Spinal cord (tissue), 10 donors: Measurements from ENCODE around the gene CRYAA. TPM values are rescaled to one million over a fixed set of nuclear protein-coding genes. Genes with fewer than 3 reads are reported as not detected.
A peak's percentile ranks its signal among the peaks of the same experiment; 100 is the strongest.

Experiments used
- DNase-seq, 6 donors: peaks; one replicate each; pipeline versions ENCODE4 v3.0.0 to v3.0.0-alpha.2; 2013 to 2015; ENCODE audit warnings: low spot score in 6 of 6, low read depth in 4 of 6
- H3K27ac ChIP-seq: one replicate; pipeline ENCODE4 v1.5.1; 2013; ENCODE audit warnings: low read depth, low read length, control low read depth
- H3K27me3 ChIP-seq: one replicate; pipeline ENCODE4 v1.6.1; 2013; ENCODE audit warnings: low read length; ENCODE audit not compliant: control insufficient read depth, insufficient read depth
- H3K36me3 ChIP-seq: one replicate; pipeline ENCODE4 v1.6.1; 2013; ENCODE audit warnings: low read length; ENCODE audit not compliant: control insufficient read depth, insufficient read depth
- H3K4me1 ChIP-seq: one replicate; pipeline ENCODE4 v1.6.1; 2013; ENCODE audit warnings: low read length; ENCODE audit not compliant: control insufficient read depth, insufficient read depth
- H3K4me3 ChIP-seq: one replicate; pipeline ENCODE4 v1.5.1; 2013; ENCODE audit warnings: low read depth, low read length, control low read depth
- H3K9me3 ChIP-seq: one replicate; pipeline ENCODE4 v1.6.1; 2013; ENCODE audit warnings: low read length; ENCODE audit not compliant: control insufficient read depth, insufficient read depth
- WGBS: methylation state at CpG from one replicate; pipeline ENCODE4 v1.1.5; 2013; ENCODE audit warnings: missing lambda C conversion rate; ENCODE audit not compliant: insufficient coverage; 5-methylcytosine and 5-hydroxymethylcytosine counted together
- polyA plus RNA-seq, 2 donors: library from polyadenylated mRNA; unstranded; fragments of 120-200 nt; gene quantifications; one replicate each; pipeline ENCODE4 v1.2.1, GENCODE V29; 2013; ENCODE audit not compliant: insufficient read length in 2 of 2
- total RNA-seq, 2 donors: library from RNA; depleted of rRNA in 1 of 2; stranded (reverse); fragments of 120-200 nt in 1 of 2; fragments of >200 nt in 1 of 2; gene quantifications; one replicate each; pipeline versions ENCODE4 v1.2.3 to v1.2.4, GENCODE V29; 2013 to 2014
- donor health status: healthy.

The CRYAA gene
- total and polyA plus RNA-seq, 4 donors: not detected

DNA sequence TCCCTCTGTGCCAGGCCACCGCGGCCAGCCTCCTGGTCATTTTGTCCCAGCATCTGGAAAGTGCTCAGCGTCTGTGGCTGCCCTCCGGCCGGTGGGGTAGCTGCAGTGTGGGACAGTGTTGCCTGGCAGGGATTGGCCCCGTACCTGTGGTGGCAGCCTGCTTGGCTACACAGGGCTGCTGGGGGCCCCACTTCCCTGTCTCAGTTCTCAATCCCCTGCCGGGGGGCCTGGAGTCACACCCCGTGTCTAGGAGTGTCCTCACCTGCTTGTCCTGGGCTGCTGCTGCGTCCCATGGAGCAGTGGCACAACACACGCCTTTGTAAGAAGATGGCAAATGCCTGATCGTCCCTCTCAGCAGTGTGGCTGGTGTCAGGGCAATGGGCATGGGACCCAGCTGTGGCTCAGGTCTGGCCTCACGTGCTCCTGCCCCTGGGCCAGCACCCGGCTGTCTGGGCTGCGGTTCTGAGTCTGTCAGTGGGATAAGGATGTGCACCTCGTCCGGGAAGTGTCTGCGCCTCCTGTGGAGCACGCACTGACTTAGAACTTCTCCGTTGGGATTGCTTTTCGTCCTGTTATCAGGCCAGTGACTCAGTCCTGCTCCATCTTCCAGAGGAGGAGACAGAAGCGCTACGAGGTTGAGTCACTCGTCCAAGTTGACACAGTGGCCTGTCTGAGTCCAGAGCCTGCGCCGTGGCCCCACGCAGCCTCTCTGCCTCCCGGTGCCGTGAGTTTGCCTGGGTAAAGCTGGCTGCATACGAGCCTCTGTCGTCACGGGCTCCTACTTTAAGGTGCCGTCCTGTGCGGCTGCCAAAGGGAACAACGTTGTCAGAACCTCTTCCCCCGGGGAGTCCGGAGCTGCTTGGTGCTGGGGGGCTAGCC, 41.0 kb downstream of the CRYAA start:
- no peak overlapping the region for H3K27ac ChIP-seq
- no peaks in the 10 kb centered on the region for H3K9me3 ChIP-seq
- 87% methylated on average over 36 of the region's 36 CpGs for WGBS
- peaks cover 20% of the 10 kb centered on the region for H3K4me1 ChIP-seq
- no peak for DNase-seq
- no peak overlapping the region for H3K4me3 ChIP-seq
- H3K27me3 ChIP-seq: no peaks in the 10 kb centered on the region
- H3K36me3 ChIP-seq: no peaks in the 10 kb centered on the region

DNA sequence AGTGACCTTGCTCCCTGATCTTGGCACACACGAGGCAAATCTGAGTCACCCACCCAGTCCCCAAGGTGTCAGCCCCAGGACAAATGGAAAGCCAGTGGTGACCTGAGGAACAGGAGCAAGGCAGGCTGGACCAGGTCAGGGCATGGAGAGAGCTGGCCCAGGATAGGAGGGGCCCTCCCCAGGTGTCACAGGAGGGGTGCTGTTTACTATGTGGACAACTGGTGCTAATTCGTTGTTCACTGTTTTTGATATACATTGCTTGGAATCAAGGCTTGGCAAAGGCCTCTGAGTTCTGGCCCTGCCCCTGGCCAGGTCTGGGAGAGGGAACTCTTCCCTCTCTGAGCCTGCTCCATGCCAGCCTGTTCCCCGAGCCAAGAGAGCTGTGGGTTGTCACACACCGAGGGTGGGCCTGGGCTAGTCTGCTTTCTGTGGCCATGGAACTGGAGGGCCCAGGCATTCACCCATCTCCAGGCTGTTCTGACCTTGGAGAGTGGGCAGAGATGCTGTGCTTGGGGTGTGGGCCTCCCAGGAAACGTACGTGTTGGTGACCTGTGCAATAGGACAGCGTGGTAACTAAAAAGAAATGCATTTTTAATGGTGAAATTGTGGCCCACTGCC, 41.8 kb downstream of the CRYAA start:
- WGBS: 48% methylated on average over 6 of the region's 7 CpGs
- no peak overlapping the region for H3K27ac ChIP-seq

DNA sequence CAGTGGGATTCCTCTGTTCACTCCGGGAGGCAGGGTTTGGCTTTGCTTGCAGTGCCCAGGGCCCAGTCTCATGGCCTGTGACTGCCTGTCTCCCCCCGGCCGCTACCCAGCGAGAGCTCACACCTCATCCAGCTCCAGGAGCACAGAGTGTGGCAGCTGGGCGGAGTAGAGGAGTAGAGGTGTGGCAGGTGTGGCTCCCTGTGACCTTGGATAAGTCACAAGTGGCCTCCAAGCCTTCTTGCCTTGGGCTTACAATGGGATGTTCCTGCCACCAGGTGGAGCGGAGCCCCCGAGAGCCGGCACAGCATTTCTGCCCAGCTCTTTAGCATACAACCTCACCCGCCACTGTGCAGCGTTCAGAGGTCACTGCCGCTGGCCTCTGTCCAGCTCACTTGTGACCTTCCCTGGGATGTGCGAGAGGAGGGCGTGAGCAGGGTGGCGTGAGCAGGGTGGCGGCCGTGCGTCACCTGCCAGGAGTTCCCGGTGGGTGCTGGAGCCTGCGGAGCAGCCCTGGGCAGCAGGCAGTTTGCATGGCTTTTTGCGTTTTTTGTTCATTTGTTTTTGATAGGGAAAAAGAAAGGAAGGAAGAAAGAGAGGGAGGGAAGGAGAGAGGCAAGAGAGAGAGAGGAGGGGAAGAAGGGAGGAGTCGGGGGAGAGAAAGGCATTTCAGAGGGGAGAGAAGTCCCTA, 42.4 kb downstream of the CRYAA start:
- Histone ChIP-seq H3K4me3 (no peak overlapping the region), H3K4me1 (peaks cover 20% of the 10 kb centered on the region), H3K9me3 (no peaks in the 10 kb centered on the region), H3K36me3 (no peaks in the 10 kb centered on the region), H3K27ac (no peak overlapping the region), H3K27me3 (no peaks in the 10 kb centered on the region)
- 64% methylated on average over 16 of the region's 21 CpGs for WGBS
- DNase-seq: peak in 1 of 6 donors; percentile 38

More for the DNA sequence above, 41.8 kb downstream of the CRYAA start:
- H3K4me3 ChIP-seq: no peak overlapping the region
- H3K9me3 ChIP-seq: no peaks in the 10 kb centered on the region
- no peaks in the 10 kb centered on the region for H3K36me3 ChIP-seq
- peaks cover 20% of the 10 kb centered on the region for H3K4me1 ChIP-seq
- no peaks in the 10 kb centered on the region for H3K27me3 ChIP-seq
- peak in 1 of 6 donors; percentile 29 for DNase-seq

- H3K27ac ChIP-seq: no peak overlapping the region
- no peak for DNase-seq
- H3K9me3 ChIP-seq: no peaks in the 10 kb centered on the region
- no peak overlapping the region for H3K4me3 ChIP-seq
- WGBS: 56% methylated on average over 7 of the region's 7 CpGs
- H3K27me3 ChIP-seq: no peaks in the 10 kb centered on the region
- no peaks in the 10 kb centered on the region for H3K36me3 ChIP-seq
- H3K4me1 ChIP-seq: peaks cover 20% of the 10 kb centered on the region
Measured at GRCh38 chr21:43211760-43212115, 42.9 kb downstream of the CRYAA start.

Other genes with a start within 250 kb of the CRYAA start
- under 1 TPM in 1 of 2 donors, not detected in 1; 0.17 TPM for gene ERVH48-1, start 243.4 kb upstream of the CRYAA start, total RNA-seq
- 1 to 10 TPM in 1 of 2 donors, under 1 TPM in 1; 0.43 to 2.0 TPM for gene ERVH48-1, start 243.4 kb upstream of the CRYAA start, polyA plus RNA-seq
- gene PKNOX1, start 194.4 kb upstream of the CRYAA start, total RNA-seq: 10 to 100 TPM; 18.3 to 21.7 TPM
- gene PKNOX1, start 194.4 kb upstream of the CRYAA start, polyA plus RNA-seq: 10 to 100 TPM; 26.0 to 28.8 TPM
- gene CBS, start 93.2 kb upstream of the CRYAA start, total RNA-seq: 10 to 100 TPM; 25.8 to 29.1 TPM
- gene CBS, start 93.2 kb upstream of the CRYAA start, polyA plus RNA-seq: 100 to 1,000 TPM; 126 to 135 TPM
- 10 to 100 TPM; 14.4 to 25.7 TPM for gene U2AF1, start 61.4 kb upstream of the CRYAA start, total RNA-seq
- 10 to 100 TPM; 30.6 to 58.5 TPM for gene U2AF1, start 61.4 kb upstream of the CRYAA start, polyA plus RNA-seq